Measurements from ENCODE around the gene KIAA1217.
"Not testable (repeated sequence)": the region's sequence is repeated elsewhere in the genome, so short reads cannot be mapped to it uniquely, and the experiment has no call there.

Gene KIAA1217

GRCh38 chr10:24340883-24341282, 131.9 kb downstream of the KIAA1217 start:
- no peak for FAIRE-seq

DNA sequence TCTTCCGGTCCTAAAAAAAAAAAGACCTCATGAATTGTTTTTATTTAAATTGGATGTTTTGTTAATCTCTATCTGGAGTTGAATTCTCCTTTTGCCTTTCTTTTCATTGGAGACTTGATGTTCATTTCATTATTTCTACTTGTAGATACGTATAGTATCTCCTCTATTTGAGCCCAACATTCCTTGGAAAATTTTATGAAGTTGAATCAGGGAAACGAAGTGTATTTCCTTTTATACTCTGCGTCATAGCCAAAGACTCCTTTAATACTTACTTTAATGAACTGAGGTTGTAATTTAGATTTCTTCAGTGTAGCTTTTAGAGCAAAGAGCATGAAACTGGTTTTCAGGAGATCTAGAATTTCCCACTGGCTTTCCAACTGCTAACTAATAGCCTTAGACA, 132.4 kb downstream of the KIAA1217 start:
- FAIRE-seq: no peak

DNA sequence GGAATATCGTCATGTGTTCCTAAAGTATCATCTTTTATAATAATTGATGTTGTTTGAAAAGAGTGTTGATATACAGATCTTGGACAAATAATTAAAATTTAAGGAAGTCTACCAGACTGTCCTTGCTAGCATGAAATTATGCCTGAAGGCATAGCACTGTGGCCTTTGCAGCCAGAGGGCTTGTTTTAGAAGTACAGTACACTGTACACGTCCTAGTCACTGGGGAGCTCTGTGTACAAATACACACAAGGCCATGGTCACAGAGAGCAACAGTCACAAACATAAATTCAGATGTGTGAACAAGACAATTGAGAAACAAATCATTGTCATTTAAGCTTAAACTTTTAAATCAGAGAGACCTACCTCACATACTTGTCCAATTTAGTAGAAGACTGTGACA, 133.0 kb downstream of the KIAA1217 start:
- FAIRE-seq: no peak

DNA sequence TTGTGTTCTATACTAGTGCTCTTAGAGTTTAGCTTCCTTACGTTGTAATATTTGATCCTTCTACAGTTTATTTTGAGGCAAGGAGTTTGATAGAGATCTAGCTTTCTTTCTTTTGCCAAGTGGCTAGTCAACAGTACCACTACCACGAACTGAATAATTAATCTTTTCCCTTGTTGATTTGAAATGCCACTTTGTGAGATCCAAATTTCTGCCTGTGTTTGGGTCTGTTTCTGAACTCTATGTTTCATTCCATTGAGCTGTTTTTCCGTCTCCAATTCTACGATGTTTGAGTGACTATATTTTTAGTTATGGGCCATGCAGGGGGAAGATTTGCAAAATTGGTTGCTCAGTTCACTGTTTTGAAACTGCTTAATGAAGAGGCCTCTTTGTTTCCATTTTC, 134.7 kb downstream of the KIAA1217 start:
- FAIRE-seq: no peak

DNA sequence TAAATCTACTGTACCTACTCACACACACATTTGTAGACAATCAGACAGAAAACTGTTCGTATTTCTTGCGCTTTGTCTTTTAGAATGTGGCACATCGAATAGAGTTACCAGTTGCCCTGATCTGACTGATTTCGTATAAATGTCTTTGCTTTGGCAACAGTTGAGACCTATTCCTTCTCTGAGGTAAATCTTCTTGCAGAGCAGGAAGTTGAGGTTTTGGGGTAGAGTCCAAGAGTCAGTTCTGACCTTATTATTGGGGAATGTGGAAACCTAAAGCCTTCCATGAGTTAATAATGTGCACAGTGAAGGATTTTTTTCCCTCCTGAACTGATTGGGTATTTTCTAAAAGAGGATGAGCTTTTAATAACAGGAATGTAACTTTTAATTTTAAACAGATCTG, 135.3 kb downstream of the KIAA1217 start:
- no peak for FAIRE-seq

DNA sequence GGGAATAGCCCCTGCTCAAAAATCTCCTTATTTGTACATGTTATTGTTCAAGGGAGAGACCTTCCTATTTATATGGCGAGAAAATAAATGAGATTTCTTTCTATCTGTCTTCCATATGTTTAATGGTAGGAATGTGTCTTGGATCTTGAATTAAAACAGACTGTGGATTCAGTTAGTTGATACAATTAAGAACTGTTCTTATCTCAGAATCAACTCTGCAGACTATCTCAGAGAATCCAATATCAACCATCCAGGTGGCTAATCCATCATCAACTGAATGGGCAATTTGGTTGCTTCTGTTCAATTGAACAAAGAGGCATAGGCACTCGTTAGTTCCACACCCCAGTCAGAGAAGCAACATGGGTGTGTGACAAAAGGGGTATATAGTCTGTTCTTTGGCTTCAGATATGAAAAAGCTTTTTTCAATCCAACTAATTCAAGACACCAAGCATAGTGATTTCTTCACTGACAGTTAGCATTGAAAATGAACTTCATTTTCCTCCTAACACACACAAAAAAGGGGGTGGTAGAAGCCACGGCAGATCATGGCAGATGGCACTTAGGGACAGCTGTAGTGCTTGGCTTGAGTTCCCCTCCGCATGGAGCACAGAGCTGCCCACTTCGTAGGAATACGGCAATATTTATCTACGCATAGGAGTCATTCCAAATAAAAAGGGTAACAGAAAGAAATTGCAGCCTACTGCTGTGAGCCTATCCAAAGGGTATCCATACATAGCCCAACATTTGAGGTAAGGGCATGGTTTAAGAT, 135.9 kb downstream of the KIAA1217 start:
- no peak for FAIRE-seq

DNA sequence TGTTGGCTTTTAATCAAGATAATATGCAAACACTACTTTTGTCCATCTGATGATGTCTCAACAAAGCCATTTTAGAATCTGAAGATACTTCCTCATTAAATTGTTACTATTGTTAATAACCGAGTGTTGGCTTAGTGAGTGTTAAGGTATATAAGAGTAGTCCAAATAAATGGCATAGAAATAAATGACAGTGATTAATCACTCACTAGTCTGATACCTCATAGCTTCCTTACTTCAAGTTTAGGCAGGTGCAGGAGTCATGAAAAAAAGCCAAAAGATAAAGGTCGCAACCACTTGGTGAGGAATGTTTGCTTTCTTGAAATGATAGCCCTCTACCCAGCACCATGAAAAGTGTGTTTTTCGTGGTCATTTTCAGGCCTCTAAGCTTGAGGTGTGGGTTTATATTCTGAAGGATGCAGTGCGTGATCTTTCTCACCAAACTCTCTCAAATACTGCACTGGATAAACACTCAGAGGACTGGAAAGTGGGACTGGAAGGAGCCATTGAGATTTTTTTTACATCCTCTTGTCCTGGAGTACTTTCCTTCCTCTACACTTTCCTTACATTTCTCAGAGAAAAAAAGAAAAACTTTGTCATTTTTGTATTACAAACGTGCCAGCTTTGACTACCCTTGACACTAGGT, 138.1 kb downstream of the KIAA1217 start:
- FAIRE-seq: no peak

GRCh38 chr10:24349379-24350001, 140.6 kb downstream of the KIAA1217 start:
- FAIRE-seq: no peak

- FAIRE-seq: peak; percentile 29
Observed at GRCh38 chr10:24350070-24350921, 141.4 kb downstream of the KIAA1217 start.

DNA sequence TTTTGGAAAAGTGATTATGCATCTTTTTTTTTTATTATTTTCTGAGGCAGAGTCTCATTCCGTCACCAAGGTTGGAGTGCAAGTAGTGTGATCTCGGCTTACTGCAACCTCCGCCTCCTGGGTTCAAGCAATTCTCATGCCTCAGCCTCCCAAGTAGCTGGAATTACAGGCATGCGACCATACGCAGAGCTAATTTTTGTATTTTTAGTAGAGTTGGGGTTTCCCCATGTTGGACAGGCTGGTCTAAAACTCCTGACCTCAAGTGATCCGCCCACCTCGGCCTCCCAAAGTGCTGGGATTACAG, 141.9 kb downstream of the KIAA1217 start:
- not testable (repeated sequence) for FAIRE-seq

DNA sequence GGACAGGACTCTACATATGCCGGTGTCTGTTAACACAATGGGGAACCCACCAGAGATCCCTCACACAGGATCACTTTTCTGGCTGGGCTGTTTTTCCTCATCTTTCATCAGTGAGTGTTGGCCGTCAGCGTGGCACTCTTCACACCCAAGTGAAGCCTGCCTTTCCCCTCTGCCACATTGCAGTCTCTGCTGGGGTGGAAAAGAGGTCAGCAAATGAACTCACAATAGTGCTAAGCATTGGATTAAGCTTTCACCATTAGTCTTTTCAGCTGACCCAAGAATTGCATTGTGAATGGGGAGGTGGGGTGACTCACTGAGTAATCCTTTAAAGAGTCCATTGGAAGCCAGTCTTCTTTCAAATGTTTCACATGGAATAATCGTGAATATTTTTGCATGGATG, 143.0 kb downstream of the KIAA1217 start:
- no peak for FAIRE-seq

GRCh38 chr10:24352399-24352798, 143.5 kb downstream of the KIAA1217 start:
- FAIRE-seq: no peak

DNA sequence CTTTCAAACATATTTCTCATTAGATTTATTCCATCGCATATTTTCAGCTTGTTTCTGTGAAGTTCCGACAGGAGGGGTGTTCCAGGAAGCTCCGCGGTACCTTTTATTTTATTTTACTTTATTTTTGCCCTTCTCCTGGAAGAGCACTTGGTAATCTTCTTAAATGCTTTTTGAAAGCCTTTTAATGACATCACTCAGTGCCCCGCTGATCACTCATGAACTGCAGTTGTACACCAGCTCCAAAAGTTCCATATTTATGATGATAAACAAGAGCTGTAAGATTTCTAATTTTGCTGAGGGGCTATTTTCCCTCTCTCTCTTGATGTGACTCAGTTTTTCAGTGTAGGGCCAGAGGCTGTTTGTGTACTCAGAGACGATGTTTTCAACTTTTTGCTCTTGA, 144.4 kb downstream of the KIAA1217 start:
- no peak for FAIRE-seq

DNA sequence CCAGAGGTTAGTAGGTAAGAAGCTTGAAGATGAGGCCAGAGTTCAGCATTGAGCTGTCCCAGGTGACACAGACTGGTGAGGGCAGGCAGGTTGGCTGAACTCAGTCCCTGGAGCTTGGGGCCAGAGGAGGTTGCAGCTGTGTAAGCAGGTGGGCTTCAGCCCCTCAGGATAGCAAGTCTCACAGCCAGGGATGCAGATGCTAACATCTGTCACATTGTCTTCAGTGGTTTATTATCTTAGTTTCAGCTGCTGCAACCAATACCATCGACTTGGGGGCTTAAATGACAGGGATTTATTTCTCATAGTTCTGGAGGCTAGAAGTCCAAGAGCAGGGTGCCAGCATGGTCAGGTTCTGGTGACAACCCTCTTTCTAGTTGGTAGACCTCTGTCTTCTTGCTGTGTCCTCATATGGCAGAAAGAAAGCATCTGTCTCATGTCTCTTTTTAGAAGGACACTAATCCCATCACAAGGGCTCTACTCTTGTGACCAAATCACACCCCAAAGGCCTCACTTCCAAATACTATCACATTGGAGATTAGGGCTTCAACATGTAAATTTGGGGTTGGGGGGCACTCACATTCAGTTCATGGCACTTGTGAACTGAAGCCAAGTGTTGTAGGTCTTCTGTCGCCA, 146.2 kb downstream of the KIAA1217 start:
- no peak for FAIRE-seq

DNA sequence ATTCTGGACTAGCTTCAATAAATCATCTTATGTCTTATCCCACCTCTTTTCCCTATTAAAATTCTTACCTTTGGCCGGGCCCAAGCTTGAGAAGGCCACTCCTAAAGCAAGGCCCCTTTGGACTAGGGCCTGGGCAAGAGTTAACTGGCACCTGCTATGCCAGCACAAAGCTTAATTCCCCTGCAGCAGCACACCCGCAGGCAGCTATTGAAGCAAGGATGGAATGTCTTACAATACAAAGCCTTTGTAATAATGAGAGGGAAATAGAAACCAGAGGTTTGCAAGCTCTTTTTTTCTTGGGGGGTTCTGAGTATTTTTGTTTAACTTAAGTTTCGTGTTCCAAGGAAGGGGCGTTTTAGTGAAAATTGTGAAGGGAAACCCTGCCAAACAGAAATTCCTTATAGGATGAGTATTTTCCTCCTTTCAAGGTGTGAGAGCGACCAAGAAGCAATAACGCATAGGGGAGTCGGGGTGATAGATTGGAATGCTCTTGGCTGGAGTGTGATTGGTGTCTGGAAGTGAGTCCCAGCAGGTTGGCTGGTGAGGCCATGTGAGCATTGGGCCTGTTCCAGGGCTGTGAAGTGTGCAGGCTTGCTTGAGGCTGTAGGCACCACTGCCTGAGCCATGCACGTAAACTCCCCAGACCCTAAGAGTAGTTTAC, 148.5 kb downstream of the KIAA1217 start:
- FAIRE-seq: no peak

- FAIRE-seq: no peak
Observed at GRCh38 chr10:24358022-24358421, 149.1 kb downstream of the KIAA1217 start.

DNA sequence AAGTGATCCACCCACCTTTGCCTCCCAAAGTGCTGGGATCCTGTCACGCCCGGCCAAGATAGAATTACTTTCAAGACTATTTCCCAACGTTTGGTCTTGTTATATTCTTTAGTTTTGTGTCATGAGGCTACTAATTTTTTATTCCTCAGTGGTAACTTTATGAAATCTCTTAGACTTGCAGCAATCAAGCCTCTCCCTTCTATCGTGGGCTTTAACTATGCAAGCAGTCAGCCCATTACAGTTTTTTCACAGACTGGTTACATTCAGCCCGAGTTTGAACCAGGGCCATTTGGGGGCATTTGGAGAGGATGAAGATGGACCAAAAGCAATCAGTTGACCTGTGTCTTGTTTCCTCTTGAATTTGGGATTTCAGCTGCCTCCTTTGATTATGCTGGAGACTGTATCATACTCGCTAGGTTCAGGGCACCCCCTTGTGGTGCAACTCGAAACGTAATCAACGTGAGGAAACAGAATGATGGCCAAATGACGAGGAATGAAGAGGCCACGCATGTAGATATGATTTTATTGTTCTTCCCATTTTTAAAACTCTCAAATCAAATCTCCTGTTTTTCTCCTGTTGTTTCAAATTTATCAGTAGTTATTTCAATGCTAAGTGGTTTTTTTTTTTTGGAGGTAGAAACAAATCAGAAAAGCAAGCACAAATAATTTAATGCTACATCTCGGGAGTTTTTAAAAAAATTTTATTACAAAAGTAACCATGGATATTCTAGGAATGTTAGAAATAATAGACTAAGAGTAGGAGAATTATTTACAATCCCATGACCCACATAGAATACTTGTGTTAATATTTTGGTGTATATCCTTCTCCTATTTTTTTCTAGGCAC, 151.6 kb downstream of the KIAA1217 start:
- FAIRE-seq: peak; percentile 84

GRCh38 chr10:24363070-24363469, 154.1 kb downstream of the KIAA1217 start:
- FAIRE-seq: no peak

- FAIRE-seq: no peak
Observed at GRCh38 chr10:24367688-24368087, 158.8 kb downstream of the KIAA1217 start.

GRCh38 chr10:24370877-24371276, 161.9 kb downstream of the KIAA1217 start:
- no peak for FAIRE-seq

DNA sequence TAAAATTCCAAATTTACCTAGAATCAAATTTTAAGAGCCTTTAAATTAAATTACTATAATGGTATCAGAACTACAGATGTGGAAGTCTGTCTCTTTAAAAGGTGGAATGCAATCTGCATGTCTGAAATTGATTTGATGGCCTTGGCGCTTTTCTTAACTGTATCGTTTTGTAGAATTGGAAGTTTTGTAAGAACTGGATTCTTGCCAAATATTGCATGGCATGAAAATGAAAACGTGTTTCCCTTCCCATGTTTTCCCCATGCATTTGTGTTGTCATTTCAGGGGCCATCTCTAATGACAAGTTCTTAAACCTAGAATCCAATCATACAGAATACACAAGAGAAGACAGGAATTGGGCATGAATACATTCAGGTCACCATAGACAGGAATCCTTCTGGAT, 162.5 kb downstream of the KIAA1217 start:
- no peak for FAIRE-seq

All from endometrium (tissue), 2 donors.